GM19372 (cell line): ENCODE data around the gene KRT24.

Source experiments
- ATAC-seq: cut with Tn5 transposase; IDR thresholded peaks from one replicate; pipeline ENCODE4 v1.9.1; 2021; ENCODE audit warnings: mild to moderate bottlenecking, low read depth, moderate library complexity; ENCODE audit not compliant: unreplicated experiment

KRT24 gene

GRCh38 chr17:40695874-40696472 is 7.6 kb downstream of the KRT24 start:
- ATAC-seq = no peak

- ATAC-seq = no peak
Observed at GRCh38 chr17:40694584-40694983, 9.0 kb downstream of the KRT24 start.

- ATAC-seq = no peak
Observed at GRCh38 chr17:40687106-40687505, 16.4 kb downstream of the KRT24 start.

GRCh38 chr17:40686192-40686591 is 17.4 kb downstream of the KRT24 start:
- ATAC-seq = no peak

- no peak for ATAC-seq
Observed at GRCh38 chr17:40680998-40681397, 22.6 kb downstream of the KRT24 start.

- ATAC-seq = no peak
Observed at GRCh38 chr17:40679523-40679907, 24.0 kb downstream of the KRT24 start.

- ATAC-seq = no peak
Observed at GRCh38 chr17:40678902-40679522, 24.5 kb downstream of the KRT24 start.

GRCh38 chr17:40675905-40676304 is 27.6 kb downstream of the KRT24 start:
- ATAC-seq = no peak

GRCh38 chr17:40672654-40673053 is 30.9 kb downstream of the KRT24 start:
- ATAC-seq = no peak

- no peak for ATAC-seq
Observed at GRCh38 chr17:40671282-40671681, 32.3 kb downstream of the KRT24 start.

- no peak for ATAC-seq
Observed at GRCh38 chr17:40666331-40666730, 37.2 kb downstream of the KRT24 start.

- no peak for ATAC-seq
Observed at GRCh38 chr17:40664582-40665333, 38.8 kb downstream of the KRT24 start, which contains the start of gene KRT222. Gene KRT222 (minus strand): TSS chr17:40665177. CDS start chr17:40665099, 78 bp downstream.

GRCh38 chr17:40663252-40663651 is 40.3 kb downstream of the KRT24 start:
- ATAC-seq = no peak

- ATAC-seq = no peak
Observed at GRCh38 chr17:40659911-40660310, 43.6 kb downstream of the KRT24 start.

GRCh38 chr17:40658396-40658795 is 45.2 kb downstream of the KRT24 start:
- no peak for ATAC-seq

- no peak for ATAC-seq
Observed at GRCh38 chr17:40651939-40652338, 51.6 kb downstream of the KRT24 start.

- ATAC-seq = peak; percentile 21
Observed at GRCh38 chr17:40648384-40648968, 55.1 kb downstream of the KRT24 start.
